HEK293T (cell line): Measurements from ENCODE around the gene ADAMTS4.

Experiments
- BHLHE40 ChIP-seq: fragments of 450-650 bp; IDR thresholded peaks from 2 replicates; pipeline ENCODE4 v1.6.1; 2016; ENCODE audit warnings: mild to moderate bottlenecking, moderate library complexity, borderline replicate concordance
- LEF1 ChIP-seq: fragments of 450-650 bp; IDR thresholded peaks from 2 replicates; pipeline ENCODE4 v1.6.1; 2017; ENCODE audit warnings: mild to moderate bottlenecking, borderline replicate concordance
- SP1 ChIP-seq: fragments of 450-650 bp; IDR thresholded peaks from 2 replicates; pipeline ENCODE4 v1.6.1; 2017

DNA sequence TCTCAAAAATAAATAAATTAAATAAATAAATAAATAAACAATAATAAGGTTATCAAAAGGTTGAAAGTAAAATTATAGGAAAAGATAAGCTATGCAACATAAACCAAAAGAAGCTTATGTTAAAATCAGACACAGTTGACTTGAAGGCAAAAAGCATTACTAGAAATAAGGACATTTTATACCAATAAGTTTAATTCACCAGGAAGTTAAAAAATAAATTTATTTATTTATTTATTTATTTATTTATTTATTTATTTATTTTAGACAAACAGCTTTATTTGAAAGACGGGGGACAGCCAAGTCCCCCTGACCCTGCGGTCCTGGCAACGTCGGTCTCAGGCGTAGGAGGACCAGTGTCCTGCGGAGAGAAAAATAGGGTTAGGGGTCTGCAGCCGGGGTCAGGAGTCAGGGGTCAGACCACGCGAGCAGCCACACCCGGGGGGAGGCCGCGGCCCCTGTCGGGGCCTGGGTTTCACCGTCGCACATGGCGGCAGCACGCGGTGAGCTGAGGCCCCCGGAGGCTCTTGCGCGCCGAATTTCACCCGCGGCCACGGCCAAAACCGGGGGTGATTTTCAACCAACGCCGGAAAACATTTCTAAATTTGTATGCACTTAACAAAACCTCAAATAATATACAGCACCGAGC lies 58.0 kb downstream of the ADAMTS4 start:
- TF ChIP-seq BHLHE40, result no peak
- TF ChIP-seq SP1, result no peak
- TF ChIP-seq LEF1, result no peak
